HEK293T (cell line): Measurements from ENCODE around the gene LRRFIP1.

Experiments
- BHLHE40 ChIP-seq: fragments of 450-650 bp; IDR thresholded peaks from 2 replicates; pipeline ENCODE4 v1.6.1; 2016; ENCODE audit warnings: mild to moderate bottlenecking, moderate library complexity, borderline replicate concordance
- SP1 ChIP-seq: fragments of 450-650 bp; IDR thresholded peaks from 2 replicates; pipeline ENCODE4 v1.6.1; 2017
- ZNF384 ChIP-seq: fragments of 450-650 bp; IDR thresholded peaks from 2 replicates; pipeline ENCODE4 v1.6.1; 2016

- TF ChIP-seq SP1, result no peak
- TF ChIP-seq BHLHE40, result no peak
- TF ChIP-seq ZNF384, result no peak
These were observed 28.7 kb upstream of the LRRFIP1 start for GRCh38 chr2:237598468-237599208.
